Nephron progenitor cell (in vitro differentiated cells): Measurements from ENCODE around the gene SPATS2.

Experiments
- DNase-seq: peaks from one replicate; pipeline ENCODE4 v3.0.0; 2021
- H3K27ac Mint-ChIP-seq: 2 replicates; pipeline ENCODE4 v1.8.0; 2021; ENCODE audit warnings: mild to moderate bottlenecking, moderate library complexity, mixed read lengths
- H3K27me3 Mint-ChIP-seq: 2 replicates; pipeline ENCODE4 v1.8.0; 2021; ENCODE audit warnings: mild to moderate bottlenecking, low read depth, mixed read lengths; ENCODE audit not compliant: poor library complexity
- H3K36me3 Mint-ChIP-seq: 2 replicates; pipeline ENCODE4 v1.8.0; 2021; ENCODE audit warnings: low read depth, mixed read lengths
- H3K4me1 Mint-ChIP-seq: 2 replicates; pipeline ENCODE4 v1.8.0; 2021; ENCODE audit warnings: mixed read lengths
- H3K4me3 Mint-ChIP-seq: 2 replicates; pipeline ENCODE4 v1.8.0; 2021; ENCODE audit warnings: mild to moderate bottlenecking, moderate library complexity, mixed read lengths
- H3K9me3 Mint-ChIP-seq: 2 replicates; pipeline ENCODE4 v1.8.0; 2021; ENCODE audit warnings: mild to moderate bottlenecking, moderate library complexity, mixed read lengths
- TF ChIP-seq, protein P1 (sequence below): fragments of 200-600 bp; sonication (generic); IDR thresholded peaks from 2 replicates; pipeline ENCODE4 v1.5.0; 2021; ENCODE audit warnings: antibody characterized with exemption

Gene SPATS2

DNA sequence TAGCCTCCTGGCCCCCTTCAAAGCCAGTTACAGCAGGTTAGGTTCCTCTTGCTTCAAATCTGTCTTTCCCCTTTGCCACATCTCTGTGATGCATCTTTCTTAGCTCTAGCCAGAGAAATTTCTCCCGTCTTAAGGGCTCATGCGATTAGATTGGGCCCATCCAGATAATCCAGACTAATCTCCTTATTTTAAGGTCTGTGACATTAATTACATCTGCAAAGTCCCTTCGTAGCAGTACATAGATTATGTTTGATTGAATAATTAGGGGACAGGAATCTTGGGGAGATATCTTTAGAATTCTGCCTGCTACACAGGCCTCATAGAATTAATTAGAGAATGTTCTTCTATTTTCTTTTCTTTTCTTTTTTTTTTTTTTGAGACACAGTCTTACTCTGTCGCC is 79.3 kb downstream of the SPATS2 start:
- H3K4me3 Mint-ChIP-seq, result no peak overlapping the region
- no peak for DNase-seq
- peaks cover 54% of the 10 kb centered on the region for H3K9me3 Mint-ChIP-seq
- TF ChIP-seq, protein P1, sequence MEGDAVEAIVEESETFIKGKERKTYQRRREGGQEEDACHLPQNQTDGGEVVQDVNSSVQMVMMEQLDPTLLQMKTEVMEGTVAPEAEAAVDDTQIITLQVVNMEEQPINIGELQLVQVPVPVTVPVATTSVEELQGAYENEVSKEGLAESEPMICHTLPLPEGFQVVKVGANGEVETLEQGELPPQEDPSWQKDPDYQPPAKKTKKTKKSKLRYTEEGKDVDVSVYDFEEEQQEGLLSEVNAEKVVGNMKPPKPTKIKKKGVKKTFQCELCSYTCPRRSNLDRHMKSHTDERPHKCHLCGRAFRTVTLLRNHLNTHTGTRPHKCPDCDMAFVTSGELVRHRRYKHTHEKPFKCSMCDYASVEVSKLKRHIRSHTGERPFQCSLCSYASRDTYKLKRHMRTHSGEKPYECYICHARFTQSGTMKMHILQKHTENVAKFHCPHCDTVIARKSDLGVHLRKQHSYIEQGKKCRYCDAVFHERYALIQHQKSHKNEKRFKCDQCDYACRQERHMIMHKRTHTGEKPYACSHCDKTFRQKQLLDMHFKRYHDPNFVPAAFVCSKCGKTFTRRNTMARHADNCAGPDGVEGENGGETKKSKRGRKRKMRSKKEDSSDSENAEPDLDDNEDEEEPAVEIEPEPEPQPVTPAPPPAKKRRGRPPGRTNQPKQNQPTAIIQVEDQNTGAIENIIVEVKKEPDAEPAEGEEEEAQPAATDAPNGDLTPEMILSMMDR, result no peak
- peaks cover 74% of the 10 kb centered on the region for H3K36me3 Mint-ChIP-seq
- H3K27me3 Mint-ChIP-seq, result no peaks in the 10 kb centered on the region
- no peak overlapping the region for H3K27ac Mint-ChIP-seq
- no peaks in the 10 kb centered on the region for H3K4me1 Mint-ChIP-seq

DNA sequence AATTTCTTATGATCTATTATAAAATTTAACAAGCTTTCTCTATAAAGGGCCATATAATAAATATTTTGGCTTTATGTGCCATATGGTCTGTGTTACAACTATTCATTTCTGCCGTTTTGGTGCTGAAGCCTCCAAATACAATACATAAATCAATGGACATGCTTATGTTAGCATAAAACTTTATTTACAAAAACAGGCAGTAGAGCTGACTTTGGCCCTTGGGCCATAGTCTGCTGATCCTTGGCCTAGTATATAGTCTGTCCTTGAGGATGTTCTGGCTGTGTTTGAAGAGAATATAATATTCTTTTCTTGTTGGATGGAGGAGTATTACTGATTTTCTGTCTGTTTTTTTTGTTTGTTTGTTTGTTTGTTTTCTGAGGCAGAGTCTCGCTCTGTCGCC is 81.6 kb downstream of the SPATS2 start:
- H3K9me3 Mint-ChIP-seq, result peaks cover 64% of the 10 kb centered on the region

DNA sequence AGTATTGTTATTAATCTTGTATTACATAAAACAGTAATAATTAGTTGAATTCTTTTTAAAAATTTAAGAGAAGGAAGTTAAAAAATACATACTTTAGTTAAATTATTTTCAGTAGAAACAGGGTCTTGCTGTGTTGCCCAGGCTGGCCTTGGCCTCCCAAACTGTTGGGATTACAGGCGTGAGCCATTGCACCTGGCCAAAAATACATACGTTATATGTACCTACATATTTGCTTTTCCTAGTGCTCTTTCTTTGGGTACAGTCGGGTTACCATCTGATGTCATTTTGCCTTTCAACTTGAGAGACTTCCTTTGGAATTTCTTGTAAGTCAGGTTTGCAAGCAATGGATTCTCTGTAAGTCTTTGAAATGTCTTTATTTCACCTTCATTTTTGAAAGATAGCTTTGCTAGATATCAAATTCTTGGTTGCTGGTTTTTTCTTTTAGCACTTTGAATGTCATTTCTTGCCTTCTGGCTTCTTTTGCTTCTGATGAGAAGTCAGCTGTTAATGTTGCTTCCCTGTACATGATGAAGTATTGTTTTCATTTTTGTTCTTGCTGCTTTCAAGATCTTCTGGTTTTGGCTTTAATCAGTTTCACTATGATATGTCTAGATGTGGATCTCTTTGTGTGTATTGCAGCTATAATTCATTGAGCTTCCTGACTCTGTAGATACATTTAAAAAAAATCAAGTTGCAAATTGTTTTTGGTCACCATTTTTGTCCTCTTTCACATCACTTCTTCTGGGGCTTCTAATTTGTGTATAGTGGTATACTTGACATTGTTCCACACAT is 84.4 kb downstream of the SPATS2 start:
- no peak for DNase-seq
- Mint-ChIP-seq H3K27me3 (no peaks in the 10 kb centered on the region), H3K9me3 (peaks cover 51% of the 10 kb centered on the region), H3K36me3 (peaks cover 61% of the 10 kb centered on the region), H3K27ac (no peak overlapping the region), H3K4me1 (peaks cover 6% of the 10 kb centered on the region), H3K4me3 (no peak overlapping the region)
- TF ChIP-seq, protein P1, result no peak

More for the DNA sequence above, 81.6 kb downstream of the SPATS2 start:
- DNase-seq, result no peak
- no peak overlapping the region for H3K27ac Mint-ChIP-seq
- peaks cover 76% of the 10 kb centered on the region for H3K36me3 Mint-ChIP-seq
- H3K27me3 Mint-ChIP-seq, result no peaks in the 10 kb centered on the region
- no peak overlapping the region for H3K4me3 Mint-ChIP-seq
- no peaks in the 10 kb centered on the region for H3K4me1 Mint-ChIP-seq
- TF ChIP-seq, protein P1, result no peak

DNA sequence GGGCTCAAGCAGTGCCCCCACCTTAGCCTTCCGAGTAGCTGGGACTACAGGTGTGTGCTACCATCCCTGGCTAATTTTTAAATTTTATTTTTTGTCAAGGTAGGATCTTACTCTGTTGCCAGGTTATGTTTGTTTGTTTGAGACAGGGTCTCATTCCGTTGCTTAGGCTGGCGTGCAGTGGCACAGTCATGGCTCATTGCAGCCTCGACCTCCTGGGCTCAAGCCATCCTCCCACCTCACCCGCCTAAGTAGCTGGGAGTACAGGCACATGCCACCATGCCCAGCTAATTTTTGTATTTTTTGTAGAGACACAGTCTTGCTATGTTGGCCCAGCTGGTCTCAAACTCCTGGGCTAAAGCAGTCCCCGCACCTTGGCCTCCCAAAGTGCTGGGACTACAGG is 88.2 kb downstream of the SPATS2 start:
- no peaks in the 10 kb centered on the region for H3K27me3 Mint-ChIP-seq
- H3K9me3 Mint-ChIP-seq, result peaks cover 16% of the 10 kb centered on the region
- no peak overlapping the region for H3K27ac Mint-ChIP-seq
- peaks cover 46% of the 10 kb centered on the region for H3K36me3 Mint-ChIP-seq
- TF ChIP-seq, protein P1, result no peak
- DNase-seq, result no peak
- peaks cover 6% of the 10 kb centered on the region for H3K4me1 Mint-ChIP-seq
- no peak overlapping the region for H3K4me3 Mint-ChIP-seq

DNA sequence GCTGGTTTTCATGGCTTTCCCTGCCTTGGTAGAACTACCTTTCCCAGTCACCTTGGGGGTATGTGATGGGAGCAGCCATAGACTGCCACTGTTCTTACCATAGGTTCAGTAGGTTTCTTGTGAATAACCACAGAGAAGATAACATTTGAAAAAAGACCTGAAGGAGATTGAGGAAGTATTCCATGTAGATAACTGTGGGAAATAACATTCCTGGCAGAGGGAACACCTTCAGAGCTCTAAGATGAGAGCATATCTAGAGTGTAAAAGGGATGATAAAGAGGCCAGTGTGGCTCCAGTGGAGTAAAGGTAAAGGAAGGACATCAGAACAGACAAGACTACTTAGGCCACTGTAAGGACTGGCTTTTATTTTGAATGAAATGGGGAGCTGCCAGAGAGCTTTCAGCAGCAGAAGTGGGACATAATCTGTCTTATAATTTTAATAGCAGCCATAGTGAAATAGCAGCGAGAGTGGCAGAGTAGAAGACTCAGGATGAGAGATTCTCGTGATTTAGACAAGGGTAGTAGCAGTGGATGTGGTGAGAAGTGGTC is 88.9 kb downstream of the SPATS2 start:
- H3K36me3 Mint-ChIP-seq, result peaks cover 49% of the 10 kb centered on the region
- peaks cover 6% of the 10 kb centered on the region for H3K4me1 Mint-ChIP-seq
- H3K4me3 Mint-ChIP-seq, result no peak overlapping the region
- H3K27me3 Mint-ChIP-seq, result no peaks in the 10 kb centered on the region
- peaks cover 12% of the 10 kb centered on the region for H3K9me3 Mint-ChIP-seq
- TF ChIP-seq, protein P1, result no peak
- H3K27ac Mint-ChIP-seq, result peak overlapping the region; percentile 37
- DNase-seq, result no peak

DNA sequence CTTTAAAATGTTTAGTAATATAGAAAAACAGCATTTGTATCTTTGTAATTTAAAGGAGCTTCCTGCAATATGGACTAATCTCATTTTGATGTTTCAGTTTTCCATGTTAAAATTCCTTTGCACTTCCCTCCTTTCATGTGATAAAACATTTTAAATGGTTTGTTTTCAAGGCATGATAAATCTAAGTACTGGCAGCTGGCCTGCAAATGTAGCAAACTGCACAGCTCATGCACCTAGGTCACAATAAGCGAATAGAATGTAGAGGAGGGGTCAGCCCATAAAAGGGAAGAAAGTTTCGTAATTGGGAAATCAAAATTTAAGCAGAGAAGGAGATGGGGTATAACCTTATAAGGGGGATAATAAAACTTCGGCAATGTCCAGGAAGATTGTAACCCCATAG is 91.6 kb downstream of the SPATS2 start:
- Mint-ChIP-seq H3K4me3 (no peak overlapping the region), H3K4me1 (peaks cover 10% of the 10 kb centered on the region), H3K27ac (no peak overlapping the region), H3K27me3 (no peaks in the 10 kb centered on the region), H3K36me3 (peaks cover 50% of the 10 kb centered on the region), H3K9me3 (no peaks in the 10 kb centered on the region)
- no peak for DNase-seq
- TF ChIP-seq, protein P1, result no peak
